HL-60 (cell line): ENCODE results near the gene CNGA1.

Experiments
- DNase-seq, 2 experiments: peaks; one replicate each; pipeline ENCODE4 v3.0.0-alpha.2; 2010 to 2020; ENCODE audit warnings: low read depth in 1 of 2, low spot score in 1 of 2
- H3K27ac ChIP-seq: fragments of 250-450 bp; sonication (Bioruptor Pico); replicated peaks from 2 replicates; pipeline ENCODE4 v1.5.1; 2020; ENCODE audit warnings: mild to moderate bottlenecking, moderate library complexity
- H3K27me3 ChIP-seq: fragments of 250-450 bp; sonication (Bioruptor Pico); 2 replicates; pipeline ENCODE4 v1.5.1; 2021; ENCODE audit warnings: mild to moderate bottlenecking, moderate library complexity; ENCODE audit not compliant: insufficient read depth, poor library complexity, severe bottlenecking
- H3K4me3 ChIP-seq: replicated peaks from 2 replicates; pipeline ENCODE4 v1.5.1; 2011; ENCODE audit warnings: mild to moderate bottlenecking, control low read depth, low read length; ENCODE audit not compliant: insufficient read depth
- CTCF ChIP-seq: IDR thresholded peaks from one replicate; pipeline ENCODE4 v1.5.1; 2011; ENCODE audit warnings: low read length, control low read depth, inconsistent platforms; ENCODE audit not compliant: insufficient read depth
- GABPA ChIP-seq: IDR thresholded peaks from 2 replicates; pipeline ENCODE4 v1.6.1; 2012; ENCODE audit warnings: low read depth
- POLR2AphosphoS5 ChIP-seq: IDR thresholded peaks from 2 replicates; pipeline ENCODE4 v1.6.1; 2012; ENCODE audit warnings: low read depth
- REST ChIP-seq: IDR thresholded peaks from 2 replicates; pipeline ENCODE4 v1.6.1; 2012; ENCODE audit warnings: low read depth; ENCODE audit not compliant: insufficient replicate concordance
- SPI1 ChIP-seq: IDR thresholded peaks from 2 replicates; pipeline ENCODE4 v1.6.1; 2012; ENCODE audit warnings: low read depth, mild to moderate bottlenecking, borderline replicate concordance

Gene CNGA1

GRCh38 chr4:48044298-48044697, 27.8 kb upstream of the CNGA1 start:
- H3K4me3 ChIP-seq: no peak overlapping the region

GRCh38 chr4:48043504-48043903, 27.0 kb upstream of the CNGA1 start:
- TF ChIP-seq CTCF (no peak), GABPA (no peak)
- Histone ChIP-seq H3K27me3 (no peaks in the 10 kb centered on the region), H3K4me3 (no peak overlapping the region), H3K27ac (no peak overlapping the region)
- no peak for DNase-seq

More at GRCh38 chr4:48044298-48044697, 27.8 kb upstream of the CNGA1 start:
- TF ChIP-seq CTCF (no peak), POLR2AphosphoS5 (no peak), GABPA (no peak), REST (no peak), SPI1 (no peak)
- Histone ChIP-seq H3K27me3 (no peaks in the 10 kb centered on the region), H3K27ac (no peak overlapping the region)
- DNase-seq: no peak

- Histone ChIP-seq H3K27me3 (no peaks in the 10 kb centered on the region), H3K4me3 (no peak overlapping the region), H3K27ac (no peak overlapping the region)
- no peak for DNase-seq
- TF ChIP-seq GABPA: no peak
- TF ChIP-seq POLR2AphosphoS5: no peak
- no peak for TF ChIP-seq SPI1
- TF ChIP-seq REST: no peak
- TF ChIP-seq CTCF: no peak
Measured at GRCh38 chr4:48042979-48043461, 26.5 kb upstream of the CNGA1 start.

- no peak for TF ChIP-seq CTCF
- no peak for TF ChIP-seq SPI1
- TF ChIP-seq POLR2AphosphoS5: no peak
- TF ChIP-seq REST: no peak
- no peak for TF ChIP-seq GABPA
- no peaks in the 10 kb centered on the region for H3K27me3 ChIP-seq
- H3K27ac ChIP-seq: no peak overlapping the region
- DNase-seq: no peak
- H3K4me3 ChIP-seq: no peak overlapping the region
Measured at GRCh38 chr4:48041535-48042137, 25.2 kb upstream of the CNGA1 start.
